Measurements from ENCODE around the gene TNFRSF17.
"Not testable (repeated sequence)": the region's sequence is repeated elsewhere in the genome, so short reads cannot be mapped to it uniquely, and the experiment has no call there.

The TNFRSF17 gene

DNA sequence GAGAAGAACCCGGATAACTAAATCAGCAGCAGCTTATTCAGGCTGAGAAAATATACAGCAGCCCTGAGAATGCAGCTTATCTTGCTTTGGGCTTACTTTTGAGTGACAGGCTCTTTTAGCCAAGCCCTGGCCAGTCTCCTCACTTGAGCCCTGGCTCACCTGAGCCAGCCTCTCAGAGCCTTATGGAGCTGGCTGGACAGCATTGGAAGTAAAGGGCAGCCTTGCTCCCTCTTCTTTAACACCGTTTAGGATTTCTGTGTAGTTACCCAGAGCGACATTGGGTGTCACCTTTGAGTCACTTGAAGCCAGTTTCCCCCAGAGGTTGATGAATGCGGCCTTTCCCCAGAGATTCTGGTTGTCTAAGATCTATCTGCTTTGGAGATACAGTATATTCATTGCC is 15.5 kb upstream of the TNFRSF17 start:
- TF ChIP-seq, protein P1, sequence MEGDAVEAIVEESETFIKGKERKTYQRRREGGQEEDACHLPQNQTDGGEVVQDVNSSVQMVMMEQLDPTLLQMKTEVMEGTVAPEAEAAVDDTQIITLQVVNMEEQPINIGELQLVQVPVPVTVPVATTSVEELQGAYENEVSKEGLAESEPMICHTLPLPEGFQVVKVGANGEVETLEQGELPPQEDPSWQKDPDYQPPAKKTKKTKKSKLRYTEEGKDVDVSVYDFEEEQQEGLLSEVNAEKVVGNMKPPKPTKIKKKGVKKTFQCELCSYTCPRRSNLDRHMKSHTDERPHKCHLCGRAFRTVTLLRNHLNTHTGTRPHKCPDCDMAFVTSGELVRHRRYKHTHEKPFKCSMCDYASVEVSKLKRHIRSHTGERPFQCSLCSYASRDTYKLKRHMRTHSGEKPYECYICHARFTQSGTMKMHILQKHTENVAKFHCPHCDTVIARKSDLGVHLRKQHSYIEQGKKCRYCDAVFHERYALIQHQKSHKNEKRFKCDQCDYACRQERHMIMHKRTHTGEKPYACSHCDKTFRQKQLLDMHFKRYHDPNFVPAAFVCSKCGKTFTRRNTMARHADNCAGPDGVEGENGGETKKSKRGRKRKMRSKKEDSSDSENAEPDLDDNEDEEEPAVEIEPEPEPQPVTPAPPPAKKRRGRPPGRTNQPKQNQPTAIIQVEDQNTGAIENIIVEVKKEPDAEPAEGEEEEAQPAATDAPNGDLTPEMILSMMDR (conservative IDR thresholded peaks at IDR 0.05; ENCODE audit: low read depth, low read length), result peak; percentile 56
- no peak for DNase-seq (ENCODE audit: low read depth)
- H3K4me3 ChIP-seq (ENCODE audit: low read length), result no peak overlapping the region

DNA sequence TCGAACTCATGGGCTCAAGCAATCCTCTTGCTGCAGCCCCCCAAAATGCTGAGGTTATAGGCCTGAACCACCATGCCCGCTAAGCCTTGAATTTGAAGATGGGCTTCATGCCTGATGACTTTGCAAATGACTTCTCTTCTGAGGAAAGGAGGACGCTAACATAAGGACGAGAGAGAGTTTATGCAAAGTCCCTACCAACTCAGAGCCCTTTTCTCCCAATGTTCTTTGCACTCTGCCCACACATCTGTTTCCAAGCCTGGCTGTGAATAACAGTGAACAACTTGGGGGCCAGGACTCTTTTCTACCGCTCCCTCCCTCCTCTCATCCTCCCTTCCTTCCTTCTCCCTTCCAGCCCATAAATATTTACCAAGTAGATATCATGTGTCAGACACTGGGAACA is 14.6 kb upstream of the TNFRSF17 start:
- DNase-seq (ENCODE audit: low read depth), result no peak
- H3K4me3 ChIP-seq (ENCODE audit: low read length), result no peak overlapping the region
- TF ChIP-seq, protein P1 (conservative IDR thresholded peaks at IDR 0.05; ENCODE audit: low read depth, low read length), result no peak

DNA sequence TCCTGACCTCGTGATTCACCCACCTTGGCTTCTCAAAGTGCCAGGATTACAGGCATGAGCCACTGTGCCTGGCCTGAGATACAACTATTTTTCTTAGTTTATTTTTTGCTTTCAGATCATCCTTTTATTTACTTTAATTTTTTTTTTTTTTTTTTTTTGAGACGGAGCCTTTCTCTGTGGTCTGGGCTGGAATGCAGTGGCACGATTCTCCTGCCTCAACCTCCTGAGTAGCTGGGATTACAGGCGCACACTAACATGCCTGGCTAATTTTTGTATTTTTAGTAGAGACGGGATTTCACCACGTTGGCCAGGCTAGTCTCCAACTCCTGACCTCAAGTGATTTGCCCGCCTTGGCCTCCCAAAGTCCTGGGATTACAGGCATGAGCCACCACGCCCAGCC is 11.4 kb upstream of the TNFRSF17 start:
- not testable (repeated sequence) for H3K4me3 ChIP-seq (ENCODE audit: low read length); DNase-seq (ENCODE audit: low read depth)

DNA sequence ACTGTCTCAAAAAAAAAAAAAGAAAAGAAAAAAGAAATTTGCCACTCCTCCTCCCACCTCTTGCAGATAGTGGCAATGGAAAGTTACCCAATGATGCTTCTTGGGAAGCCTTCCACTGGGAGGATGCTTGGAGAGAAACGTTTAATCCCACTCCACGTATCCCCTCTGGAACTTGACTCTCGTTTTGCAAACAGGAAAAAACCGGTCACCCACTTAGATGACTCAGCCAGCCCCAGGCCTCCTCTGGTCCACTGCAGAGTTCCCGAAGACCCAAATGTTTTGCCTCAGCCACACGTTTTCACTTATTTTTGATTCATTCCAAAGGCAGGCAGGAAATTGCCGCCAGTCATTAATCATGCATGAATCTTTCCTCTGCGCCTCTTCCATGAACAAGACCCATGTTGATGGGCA is 9.3 kb upstream of the TNFRSF17 start:
- no peak overlapping the region for H3K4me3 ChIP-seq (ENCODE audit: low read length)
- TF ChIP-seq, protein P1 (conservative IDR thresholded peaks at IDR 0.05; ENCODE audit: low read depth, low read length), result no peak
- DNase-seq (ENCODE audit: low read depth), result no peak

DNA sequence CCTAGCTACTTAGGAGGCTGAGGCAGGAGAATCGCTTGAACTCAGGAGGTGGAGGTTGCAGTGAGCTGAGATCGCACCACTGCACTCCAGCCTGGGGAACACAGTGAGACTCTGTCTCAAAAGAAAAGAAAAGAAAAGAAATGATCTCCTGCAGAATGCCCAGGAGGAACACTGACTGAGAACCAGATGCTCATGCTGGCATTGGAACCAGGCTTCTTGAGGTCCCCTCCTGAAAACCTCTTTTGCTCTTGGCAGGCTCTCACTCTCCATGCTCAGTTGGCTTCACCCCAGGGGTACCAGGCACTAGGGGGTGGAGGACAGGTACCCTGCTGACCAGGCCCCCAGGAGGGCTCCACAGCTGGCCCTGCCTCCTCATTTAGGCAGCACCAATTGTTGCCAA is 8.5 kb upstream of the TNFRSF17 start:
- no peak overlapping the region for H3K4me3 ChIP-seq (ENCODE audit: low read length)
- no peak for DNase-seq (ENCODE audit: low read depth)
- TF ChIP-seq, protein P1 (conservative IDR thresholded peaks at IDR 0.05; ENCODE audit: low read depth, low read length), result no peak

DNA sequence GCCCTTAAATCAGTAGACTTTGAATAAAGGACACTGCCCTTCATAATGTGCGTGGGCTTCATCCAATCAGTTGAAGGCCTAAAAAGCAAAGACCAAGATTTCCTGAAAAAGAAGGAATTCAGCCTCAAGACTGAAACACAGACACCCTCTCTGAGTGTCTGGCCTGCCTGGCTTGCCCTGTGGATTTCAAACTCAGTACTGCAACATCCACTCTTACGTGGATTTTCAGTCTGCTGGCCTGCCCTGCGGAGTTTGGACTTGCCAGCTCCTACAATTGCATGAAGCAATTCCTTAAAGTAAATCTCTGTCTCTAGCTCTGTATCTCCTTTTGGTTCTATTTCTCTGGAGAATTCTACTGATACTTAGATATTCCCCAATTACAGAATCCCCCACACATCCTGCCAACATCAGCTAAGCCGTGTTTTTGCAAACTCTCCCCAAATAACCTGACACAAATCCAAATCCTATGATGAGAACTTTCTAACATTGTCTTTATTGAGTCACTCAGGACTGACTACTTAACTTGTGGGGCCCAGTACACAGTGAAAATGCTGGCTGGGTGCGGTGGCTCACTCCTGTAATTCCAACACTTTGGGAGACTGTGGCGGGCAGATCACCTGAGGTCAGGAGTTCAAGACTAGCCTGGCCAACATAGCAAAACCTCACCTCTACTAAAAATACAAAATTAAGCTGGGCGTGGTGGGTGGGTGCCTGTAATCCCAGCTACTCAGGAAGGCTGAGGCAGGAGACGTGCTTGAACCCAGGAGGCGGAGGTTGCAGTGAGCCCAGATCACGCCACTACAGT is 7.2 kb upstream of the TNFRSF17 start:
- no peak overlapping the region for H3K4me3 ChIP-seq (ENCODE audit: low read length)
- TF ChIP-seq, protein P1 (conservative IDR thresholded peaks at IDR 0.05; ENCODE audit: low read depth, low read length), result no peak
- DNase-seq (ENCODE audit: low read depth), result no peak

DNA sequence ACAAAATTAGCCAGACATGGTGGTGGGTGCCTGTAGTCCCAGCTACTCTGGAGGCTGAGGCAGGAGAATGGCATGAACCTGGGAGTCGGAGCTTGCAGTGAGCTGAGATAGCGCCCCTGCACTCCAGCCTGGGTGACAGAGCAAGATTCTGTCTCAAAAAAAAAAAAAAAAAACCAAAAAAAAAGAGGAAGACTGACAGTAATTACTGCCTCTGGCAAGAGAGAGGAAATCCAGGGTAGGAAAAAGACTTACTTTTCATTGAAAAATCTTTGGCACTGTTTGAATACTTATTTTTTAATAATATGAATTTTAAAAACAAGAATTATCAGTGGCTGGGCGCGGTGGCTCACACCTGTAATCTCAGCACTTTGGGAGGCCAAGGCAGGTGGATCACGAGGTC is 2.6 kb upstream of the TNFRSF17 start:
- DNase-seq (ENCODE audit: low read depth); H3K4me3 ChIP-seq (ENCODE audit: low read length): not testable (repeated sequence)

DNA sequence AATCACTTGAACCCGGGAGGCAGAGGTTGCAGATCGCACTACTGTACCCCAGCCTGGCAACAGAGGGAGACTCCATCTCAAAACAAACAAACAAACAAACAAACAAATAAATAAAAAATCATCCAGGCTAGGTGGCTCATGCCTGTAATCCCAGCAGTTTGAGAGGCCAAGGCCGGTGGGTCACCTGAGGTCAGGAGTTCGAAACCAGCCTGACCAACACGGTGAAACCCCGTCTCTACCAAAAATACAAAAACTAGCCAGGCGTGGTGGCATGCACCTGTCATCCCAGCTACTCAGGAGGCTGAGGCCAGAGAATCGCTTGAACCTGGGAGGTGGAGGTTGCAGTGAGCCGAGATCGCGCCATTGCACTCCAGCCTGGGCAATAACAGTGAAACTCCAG is 2.0 kb upstream of the TNFRSF17 start:
- not testable (repeated sequence) for DNase-seq (ENCODE audit: low read depth); H3K4me3 ChIP-seq (ENCODE audit: low read length)

DNA sequence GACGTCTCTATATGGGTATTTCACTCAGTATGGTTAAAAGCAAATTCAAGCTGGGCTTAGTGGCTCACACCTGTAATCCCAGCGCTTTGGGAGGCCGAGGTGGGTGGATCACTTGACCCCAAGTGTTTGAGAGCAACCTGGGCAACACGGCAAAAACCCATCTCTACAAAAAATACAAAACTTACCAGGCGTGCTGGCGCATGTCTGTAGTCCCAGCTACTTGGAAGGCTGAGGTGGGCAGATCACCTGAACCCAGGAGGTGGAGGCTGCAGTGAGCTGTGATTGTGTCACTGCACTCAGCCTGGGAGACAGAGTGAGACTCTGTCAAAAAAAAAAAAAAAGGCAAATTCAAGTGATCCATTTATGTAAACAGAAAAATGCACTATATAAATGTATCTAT is 1.3 kb upstream of the TNFRSF17 start:
- H3K4me3 ChIP-seq (ENCODE audit: low read length), result no peak overlapping the region
- no peak for DNase-seq (ENCODE audit: low read depth)
- TF ChIP-seq, protein P1 (conservative IDR thresholded peaks at IDR 0.05; ENCODE audit: low read depth, low read length), result no peak
